H1 (cell line): ENCODE measurements around the gene ELP1. TPM values are rescaled to one million over a fixed set of nuclear protein-coding genes. Genes with fewer than 3 reads are reported as not detected.

Experiments used
- CTCF ChIA-PET: fragments of 300-600 bp; sonication (Branson Sonifier 250); formaldehyde crosslinking; loops from one replicate; lab custom pipeline; 2021; ENCODE audit not compliant: partially characterized antibody; lab: Charles Lee
- POLR2A ChIA-PET: fragments of 300-600 bp; sonication (Branson Sonifier 250); formaldehyde crosslinking; loops from one replicate; lab custom pipeline; 2021; ENCODE audit warnings: inconsistent platforms; ENCODE audit not compliant: partially characterized antibody; lab: Charles Lee
- DNase-seq, 2 experiments: peaks; one replicate each; pipeline versions ENCODE4 v3.0.0 to v3.0.0-alpha.2; 2010 to 2022; ENCODE audit warnings: low spot score in 2 of 2, low read depth in 1 of 2, mixed read lengths in 1 of 2
- FAIRE-seq: peaks from 2 replicates; lab custom pipeline; 2011; peaks lifted over from hg19 to GRCh38; lab: Jason Lieb, UNC
- H2AFZ ChIP-seq: 2 replicates; pipeline ENCODE4 v1.8.1; 2012; ENCODE audit warnings: low read length, inconsistent platforms
- H2AK5ac ChIP-seq: 2 replicates; pipeline ENCODE4 v1.6.1; 2013; ENCODE audit warnings: low read depth, low read length
- H2BK120ac ChIP-seq: replicated peaks from 2 replicates; pipeline ENCODE3; 2013; ENCODE audit warnings: low read depth, low read length, inconsistent platforms
- H2BK12ac ChIP-seq: 2 replicates; pipeline ENCODE4 v1.6.1; 2013; ENCODE audit warnings: low read depth, low read length
- H2BK15ac ChIP-seq: 2 replicates; pipeline ENCODE4 v1.6.1; 2013; ENCODE audit warnings: low read length
- H2BK20ac ChIP-seq: 2 replicates; pipeline ENCODE4 v1.6.1; 2013; ENCODE audit warnings: low read length
- H2BK5ac ChIP-seq: 2 replicates; pipeline ENCODE4 v1.6.1; 2013; ENCODE audit warnings: low read depth, low read length
- H3K14ac ChIP-seq: 2 replicates; pipeline ENCODE4 v1.6.1; 2013; ENCODE audit warnings: inconsistent platforms; ENCODE audit not compliant: insufficient read length
- H3K18ac ChIP-seq: 2 replicates; pipeline ENCODE4 v1.6.1; 2013; ENCODE audit warnings: low read length; ENCODE audit errors: extremely low read depth
- H3K23ac ChIP-seq: 2 replicates; pipeline ENCODE4 v1.6.1; 2013; ENCODE audit warnings: inconsistent platforms; ENCODE audit not compliant: insufficient read length
- H3K23me2 ChIP-seq: 2 replicates; pipeline ENCODE4 v1.6.1; 2013; ENCODE audit warnings: low read depth, low read length
- H3K27ac ChIP-seq: 2 replicates; pipeline ENCODE4 v1.6.1; 2011; ENCODE audit warnings: low read depth, low read length, inconsistent platforms
- H3K27me3 ChIP-seq, 4 experiments: replicated peaks in 1 of 4; 1 replicate in 1 of 4; 2 replicates in 3 of 4; pipeline versions ENCODE4 v1.6.1 to v1.8.1; 2011 to 2013; ENCODE audit warnings: low read length in 3 of 4, mild to moderate bottlenecking in 3 of 4, inconsistent platforms in 2 of 4, mixed read lengths in 2 of 4, moderate library complexity in 1 of 4; ENCODE audit not compliant: control insufficient read depth in 3 of 4, insufficient read depth in 3 of 4; ENCODE audit errors: extremely low read depth in 1 of 4
- H3K36me3 ChIP-seq, 4 experiments: 2 replicates each; pipeline versions ENCODE4 v1.6.1 to v1.8.1; 2011 to 2013; ENCODE audit warnings: mild to moderate bottlenecking in 4 of 4, low read length in 3 of 4, moderate library complexity in 2 of 4, control low read depth in 1 of 4, inconsistent platforms in 1 of 4; ENCODE audit not compliant: insufficient read depth in 4 of 4, control insufficient read depth in 2 of 4
- H3K4ac ChIP-seq: replicated peaks from 2 replicates; pipeline ENCODE3; 2013; ENCODE audit warnings: low read length, low read depth, mixed read lengths, inconsistent platforms; ENCODE audit not compliant: insufficient read length
- H3K4me1 ChIP-seq, 4 experiments: replicated peaks in 1 of 4; 1 replicate in 1 of 4; 2 replicates in 3 of 4; pipeline versions ENCODE4 v1.6.1 to v1.8.1; 2011 to 2013; ENCODE audit warnings: low read length in 3 of 4, inconsistent platforms in 2 of 4, mixed read lengths in 1 of 4; ENCODE audit not compliant: insufficient read depth in 4 of 4, control insufficient read depth in 3 of 4
- H3K4me2 ChIP-seq, 2 experiments: 2 replicates each; pipeline versions ENCODE4 v1.6.1 to v1.8.1; 2011 to 2013; ENCODE audit warnings: low read depth in 2 of 2, low read length in 2 of 2, control low read depth in 1 of 2, inconsistent platforms in 1 of 2, mild to moderate bottlenecking in 1 of 2; ENCODE audit not compliant: insufficient read depth in 1 of 2
- H3K4me3 ChIP-seq, 4 experiments: fragments of 200-600, 300-600 bp in 1 of 4; sonication (generic), shearing (Covaris generic), sonication (Bioruptor Twin) in 1 of 4; 2 replicates each; pipeline versions ENCODE4 v1.5.1 to v1.8.1; 2011 to 2016; ENCODE audit warnings: low read length in 4 of 4, low read depth in 3 of 4, control low read depth in 2 of 4, inconsistent platforms in 2 of 4, mild to moderate bottlenecking in 2 of 4, mixed read lengths in 1 of 4, moderate library complexity in 1 of 4; ENCODE audit not compliant: insufficient read depth in 2 of 4; ENCODE audit errors: extremely low read depth in 1 of 4
- H3K56ac ChIP-seq: replicated peaks from 2 replicates; pipeline ENCODE3; 2013; ENCODE audit warnings: low read depth, mild to moderate bottlenecking, mixed read lengths, low read length, inconsistent platforms; ENCODE audit not compliant: insufficient read length
- H3K79me1 ChIP-seq: 2 replicates; pipeline ENCODE4 v1.6.1; 2013; ENCODE audit warnings: low read depth, low read length, control low read depth
- H3K79me2 ChIP-seq, 2 experiments: 2 replicates each; pipeline versions ENCODE4 v1.6.1 to v1.8.1; 2012 to 2013; ENCODE audit warnings: low read length in 2 of 2, mild to moderate bottlenecking in 2 of 2, inconsistent platforms in 1 of 2; ENCODE audit not compliant: insufficient read depth in 2 of 2, control insufficient read depth in 1 of 2
- H3K9ac ChIP-seq, 4 experiments: replicated peaks in 1 of 4; 1 replicate in 1 of 4; 2 replicates in 3 of 4; pipeline versions ENCODE4 v1.6.1 to v1.8.1; 2011 to 2013; ENCODE audit warnings: low read depth in 3 of 4, low read length in 3 of 4, control low read depth in 2 of 4, mild to moderate bottlenecking in 2 of 4, moderate library complexity in 2 of 4, inconsistent platforms in 1 of 4; ENCODE audit errors: extremely low read depth in 1 of 4
- H3K9me3 ChIP-seq, 2 experiments: 2 replicates each; pipeline versions ENCODE4 v1.6.1 to v1.8.1; 2012 to 2013; ENCODE audit warnings: mild to moderate bottlenecking in 2 of 2, moderate library complexity in 2 of 2, control low read depth in 1 of 2, inconsistent platforms in 1 of 2, low read depth in 1 of 2, low read length in 1 of 2, mixed read lengths in 1 of 2; ENCODE audit not compliant: insufficient read depth in 2 of 2
- H4K20me1 ChIP-seq, 2 experiments: replicated peaks in 1 of 2; 2 replicates each; pipeline versions ENCODE3 to v1.8.1; 2011 to 2013; ENCODE audit warnings: inconsistent platforms in 2 of 2, low read length in 2 of 2, mild to moderate bottlenecking in 1 of 2; ENCODE audit not compliant: insufficient read depth in 2 of 2, control insufficient read depth in 1 of 2
- H4K5ac ChIP-seq: 2 replicates; pipeline ENCODE4 v1.6.1; 2013; ENCODE audit warnings: low read length, low read depth, mixed read lengths, inconsistent platforms; ENCODE audit not compliant: insufficient read length
- H4K8ac ChIP-seq: 2 replicates; pipeline ENCODE4 v1.8.0; 2013; ENCODE audit warnings: mild to moderate bottlenecking, moderate library complexity, low read length, inconsistent platforms; ENCODE audit not compliant: insufficient read depth; ENCODE audit errors: extremely low read depth
- H4K91ac ChIP-seq: replicated peaks from 2 replicates; pipeline ENCODE3; 2013; ENCODE audit warnings: low read length, mixed read lengths, inconsistent platforms; ENCODE audit not compliant: insufficient read length
- CHD1 ChIP-seq: IDR thresholded peaks from 2 replicates; pipeline ENCODE4 v1.6.1; 2012; ENCODE audit warnings: low read depth, low read length, improper control_type of control experiment
- GABPA ChIP-seq: IDR thresholded peaks from 2 replicates; pipeline ENCODE4 v1.6.1; 2011; ENCODE audit warnings: mild to moderate bottlenecking, low read length, moderate library complexity, borderline replicate concordance; ENCODE audit not compliant: insufficient read depth
- KDM1A ChIP-seq: fragments of 200-600, 300-600 bp; sonication (generic); IDR thresholded peaks from 2 replicates; pipeline ENCODE4 v1.7.1; 2016; ENCODE audit warnings: mild to moderate bottlenecking, low read length, borderline replicate concordance
- SP4 ChIP-seq: IDR thresholded peaks from 2 replicates; pipeline ENCODE4 v1.6.1; 2012; ENCODE audit warnings: low read length, inconsistent platforms
- polyA plus RNA-seq, 7 experiments: library from polyadenylated mRNA; depleted of rRNA in 3 of 7; stranded (reverse) in 5 of 7; unstranded in 2 of 7; fragments of >200 nt in 5 of 7; fragments of 200-250 nt in 2 of 7; gene quantifications; 1 replicate in 5 of 7; 2 replicates in 1 of 7; 4 replicates in 1 of 7; pipeline versions ENCODE4 v1.2.1 to v1.2.3, GENCODE V29; 2011 to 2013; ENCODE audit warnings: missing spikeins in 2 of 7, mixed read lengths in 2 of 7
- total RNA-seq: library from RNA; stranded (reverse); fragmentation: NEBNext Ultra II Directional; extraction: Animal tissue kit (Norgen Biotek cat#: 25700); gene quantifications from 2 replicates; pipeline ENCODE4 v1.2.1, GENCODE V29; 2021

The ELP1 gene
- total and polyA plus RNA-seq, 2 of the 8 experiments (the other 6 are each of a cell fraction or from before 2014, with no cell fraction given) = 13.9 to 31.3 TPM

GRCh38 chr9:108924466-108924865 is 9.5 kb downstream of the ELP1 start:
- DNase-seq (no peak), FAIRE-seq (no peak)
- Histone ChIP-seq H2BK5ac (no peak overlapping the region), H3K18ac (no peak overlapping the region), H3K4me3 (no peak overlapping the region), H4K5ac (no peak overlapping the region), H3K23ac (no peak overlapping the region), H2BK20ac (no peak overlapping the region), H2AK5ac (no peak overlapping the region), H3K9ac (no peak overlapping the region), H3K79me2 (no peaks in the 10 kb centered on the region), H2BK15ac (no peak overlapping the region), H3K23me2 (peaks cover 2% of the 10 kb centered on the region; the same call in 1 of the 2 replicates), H3K56ac (no peak overlapping the region), H3K4me1 (no peaks in the 10 kb centered on the region), H3K9me3 (no peaks in the 10 kb centered on the region), H4K20me1 (peaks cover 0 to 4% of the 10 kb centered on the region in 2 experiments), H3K4me2 (no peak overlapping the region), H3K27ac (no peak overlapping the region), H2BK120ac (no peak overlapping the region), H3K79me1 (no peaks in the 10 kb centered on the region), H3K36me3 (peaks cover 18 to 44% (median 37%) of the 10 kb centered on the region in 4 experiments), H4K8ac (no peak overlapping the region), H3K14ac (no peak overlapping the region), H3K4ac (no peak overlapping the region), H4K91ac (no peak overlapping the region), H2AFZ (no peak overlapping the region), H3K27me3 (no peaks in the 10 kb centered on the region), H2BK12ac (no peak overlapping the region)
- POLR2A ChIA-PET = no interaction called here
- CTCF ChIA-PET = interaction anchor here (0.7 kb wide), 2 partner anchors 26 to 514 kb away, joined by 3 read pairs; no protein-coding TSS in a partner anchor
- no peak for TF ChIP-seq SP4
- no peak for TF ChIP-seq GABPA
- TF ChIP-seq CHD1 = no peak
- no peak for TF ChIP-seq KDM1A
